Spinal cord (tissue), 10 donors: ENCODE results near the gene TPM1. TPM values are rescaled to one million over a fixed set of nuclear protein-coding genes. Genes with fewer than 3 reads are reported as not detected.
A peak's percentile ranks its signal among the peaks of the same experiment; 100 is the strongest.

ENCODE experiments used
- DNase-seq, 6 donors: peaks; one replicate each; pipeline versions ENCODE4 v3.0.0 to v3.0.0-alpha.2; 2013 to 2015; ENCODE audit warnings: low spot score in 6 of 6, low read depth in 4 of 6
- H3K27ac ChIP-seq: one replicate; pipeline ENCODE4 v1.5.1; 2013; ENCODE audit warnings: low read depth, low read length, control low read depth
- H3K27me3 ChIP-seq: one replicate; pipeline ENCODE4 v1.6.1; 2013; ENCODE audit warnings: low read length; ENCODE audit not compliant: control insufficient read depth, insufficient read depth
- H3K36me3 ChIP-seq: one replicate; pipeline ENCODE4 v1.6.1; 2013; ENCODE audit warnings: low read length; ENCODE audit not compliant: control insufficient read depth, insufficient read depth
- H3K4me1 ChIP-seq: one replicate; pipeline ENCODE4 v1.6.1; 2013; ENCODE audit warnings: low read length; ENCODE audit not compliant: control insufficient read depth, insufficient read depth
- H3K4me3 ChIP-seq: one replicate; pipeline ENCODE4 v1.5.1; 2013; ENCODE audit warnings: low read depth, low read length, control low read depth
- H3K9me3 ChIP-seq: one replicate; pipeline ENCODE4 v1.6.1; 2013; ENCODE audit warnings: low read length; ENCODE audit not compliant: control insufficient read depth, insufficient read depth
- WGBS: methylation state at CpG from one replicate; pipeline ENCODE4 v1.1.5; 2013; ENCODE audit warnings: missing lambda C conversion rate; ENCODE audit not compliant: insufficient coverage; 5-methylcytosine and 5-hydroxymethylcytosine counted together
- polyA plus RNA-seq, 2 donors: library from polyadenylated mRNA; unstranded; fragments of 120-200 nt; gene quantifications; one replicate each; pipeline ENCODE4 v1.2.1, GENCODE V29; 2013; ENCODE audit not compliant: insufficient read length in 2 of 2
- total RNA-seq, 2 donors: library from RNA; depleted of rRNA in 1 of 2; stranded (reverse); fragments of 120-200 nt in 1 of 2; fragments of >200 nt in 1 of 2; gene quantifications; one replicate each; pipeline versions ENCODE4 v1.2.3 to v1.2.4, GENCODE V29; 2013 to 2014
- donor health status: healthy.

The TPM1 gene
- total and polyA plus RNA-seq, 4 donors = 184 to 480 (median 216) TPM

GRCh38 chr15:63069616-63070090 is 27.1 kb downstream of the TPM1 start:
- H3K27ac ChIP-seq = no peak overlapping the region
- no peaks in the 10 kb centered on the region for H3K9me3 ChIP-seq
- H3K27me3 ChIP-seq = no peaks in the 10 kb centered on the region
- H3K4me3 ChIP-seq = no peak overlapping the region
- 80% methylated on average over 1 of the region's 3 CpGs for WGBS
- peaks cover 3% of the 10 kb centered on the region for H3K4me1 ChIP-seq
- peaks cover 16% of the 10 kb centered on the region for H3K36me3 ChIP-seq
- DNase-seq = no peak

GRCh38 chr15:63070681-63071129 is 28.2 kb downstream of the TPM1 start:
- Histone ChIP-seq H3K9me3 (no peaks in the 10 kb centered on the region), H3K36me3 (peaks cover 11% of the 10 kb centered on the region), H3K4me3 (no peak overlapping the region), H3K4me1 (peaks cover 6% of the 10 kb centered on the region), H3K27ac (no peak overlapping the region), H3K27me3 (no peaks in the 10 kb centered on the region)
- no peak for DNase-seq
- no CpG with 5 or more reads among the region's 6 CpGs for WGBS

- WGBS = 53% methylated on average over 5 of the region's 8 CpGs
- H3K9me3 ChIP-seq = no peaks in the 10 kb centered on the region
- H3K27ac ChIP-seq = no peak overlapping the region
- H3K4me1 ChIP-seq = peaks cover 13% of the 10 kb centered on the region
- no peaks in the 10 kb centered on the region for H3K27me3 ChIP-seq
- DNase-seq = no peak
- peaks cover 9% of the 10 kb centered on the region for H3K36me3 ChIP-seq
- no peak overlapping the region for H3K4me3 ChIP-seq
Observed at GRCh38 chr15:63071288-63071909, 28.9 kb downstream of the TPM1 start.

- Histone ChIP-seq H3K36me3 (peaks cover 9% of the 10 kb centered on the region), H3K9me3 (no peaks in the 10 kb centered on the region), H3K27ac (no peak overlapping the region), H3K27me3 (no peaks in the 10 kb centered on the region), H3K4me1 (peaks cover 16% of the 10 kb centered on the region), H3K4me3 (no peak overlapping the region)
- WGBS = 89% methylated on average over 2 of the region's 3 CpGs
- DNase-seq = no peak
Observed at GRCh38 chr15:63072023-63072650, 29.6 kb downstream of the TPM1 start.

GRCh38 chr15:63072809-63073277 is 30.3 kb downstream of the TPM1 start:
- Histone ChIP-seq H3K27ac (no peak overlapping the region), H3K4me1 (peaks cover 16% of the 10 kb centered on the region), H3K9me3 (no peaks in the 10 kb centered on the region), H3K4me3 (no peak overlapping the region), H3K27me3 (no peaks in the 10 kb centered on the region), H3K36me3 (peaks cover 9% of the 10 kb centered on the region)
- 97% methylated on average over 3 of the region's 9 CpGs for WGBS
- no peak for DNase-seq

- H3K36me3 ChIP-seq = peaks cover 7% of the 10 kb centered on the region
- 88% methylated on average over 7 of the region's 9 CpGs for WGBS
- no peaks in the 10 kb centered on the region for H3K9me3 ChIP-seq
- H3K27me3 ChIP-seq = no peaks in the 10 kb centered on the region
- H3K27ac ChIP-seq = no peak overlapping the region
- peaks cover 16% of the 10 kb centered on the region for H3K4me1 ChIP-seq
- no peak for DNase-seq
- no peak overlapping the region for H3K4me3 ChIP-seq
Observed at GRCh38 chr15:63073497-63074172, 31.1 kb downstream of the TPM1 start.

- DNase-seq = no peak
- peaks cover 19% of the 10 kb centered on the region for H3K4me1 ChIP-seq
- peak overlapping the region; percentile 34 for H3K27ac ChIP-seq
- 67% methylated on average over 12 of the region's 17 CpGs for WGBS
- no peak overlapping the region for H3K4me3 ChIP-seq
- no peaks in the 10 kb centered on the region for H3K27me3 ChIP-seq
- peaks cover 3% of the 10 kb centered on the region for H3K36me3 ChIP-seq
- H3K9me3 ChIP-seq = no peaks in the 10 kb centered on the region
Observed at GRCh38 chr15:63075015-63075983, 32.8 kb downstream of the TPM1 start.

- no peaks in the 10 kb centered on the region for H3K9me3 ChIP-seq
- peaks cover 23% of the 10 kb centered on the region for H3K4me1 ChIP-seq
- H3K27ac ChIP-seq = peak overlapping the region; percentile 34
Observed at GRCh38 chr15:63075984-63076713, 33.6 kb downstream of the TPM1 start.

More at GRCh38 chr15:63075984-63076713, 33.6 kb downstream of the TPM1 start:
- peak in 1 of 6 donors; percentile 51 for DNase-seq
- H3K36me3 ChIP-seq = no peaks in the 10 kb centered on the region
- H3K27me3 ChIP-seq = no peaks in the 10 kb centered on the region
- 15% methylated on average over 9 of the region's 12 CpGs for WGBS
- no peak overlapping the region for H3K4me3 ChIP-seq
